Transverse colon (tissue), 4 donors: Measurements from ENCODE around the gene PLEKHG2.

Experiments
- CTCF ChIP-seq, 5 experiments: fragments of 200-600 bp in 3 of 5; fragments of 450-650 bp in 2 of 5; sonication (generic) in 3 of 5; IDR thresholded peaks; 1 replicate in 2 of 5; 2 replicates in 3 of 5; pipeline ENCODE4 v1.5.1; 2016 to 2017; ENCODE audit warnings: antibody characterized with exemption in 5 of 5, inconsistent platforms in 3 of 5, mild to moderate bottlenecking in 2 of 5, moderate library complexity in 1 of 5
- EP300 ChIP-seq: sonication (generic); formaldehyde crosslinking; IDR thresholded peaks from one replicate; pipeline ENCODE4 v1.6.1; 2017; ENCODE audit warnings: antibody characterized with exemption, low read depth
- POLR2A ChIP-seq: fragments of 450-650 bp; IDR thresholded peaks from one replicate; pipeline ENCODE4 v1.6.1; 2016; ENCODE audit warnings: antibody characterized with exemption, mild to moderate bottlenecking, moderate library complexity
- POLR2AphosphoS5 ChIP-seq, 3 donors: sonication (generic); formaldehyde crosslinking; IDR thresholded peaks; one replicate each; pipeline ENCODE4 v1.6.1; 2016; ENCODE audit warnings: antibody characterized with exemption in 3 of 3

GRCh38 chr19:39400061-39400460 lies 12.4 kb upstream of the PLEKHG2 start:
- TF ChIP-seq CTCF (IDR thresholded peaks at IDR 0.05) (no peak), POLR2A (no peak), POLR2AphosphoS5 (IDR thresholded peaks at IDR 0.05) (no peak), EP300 (no peak)
